GM11168 (cell line): ENCODE data around the gene HAVCR1.
"Not testable (repeated sequence)": the region's sequence is repeated elsewhere in the genome, so short reads cannot be mapped to it uniquely, and the experiment has no call there.

Experiments
- in situ Hi-C: fragments of 300-500 bp; cut with MboI; formaldehyde crosslinking; loops from one replicate; pipeline ENCODE4 v1.12.0; 2022; ENCODE audit warnings: low sequenced_read_pairs; ENCODE audit not compliant: unreplicated experiment

The HAVCR1 gene

GRCh38 chr5:157059093-157059539 lies at the start of gene HAVCR1:
TSS of gene HAVCR1 (minus strand) at chr5:157059116. CDS start at chr5:157057943, 1,173 bp downstream.
- in situ Hi-C loops, result no loop called here

DNA sequence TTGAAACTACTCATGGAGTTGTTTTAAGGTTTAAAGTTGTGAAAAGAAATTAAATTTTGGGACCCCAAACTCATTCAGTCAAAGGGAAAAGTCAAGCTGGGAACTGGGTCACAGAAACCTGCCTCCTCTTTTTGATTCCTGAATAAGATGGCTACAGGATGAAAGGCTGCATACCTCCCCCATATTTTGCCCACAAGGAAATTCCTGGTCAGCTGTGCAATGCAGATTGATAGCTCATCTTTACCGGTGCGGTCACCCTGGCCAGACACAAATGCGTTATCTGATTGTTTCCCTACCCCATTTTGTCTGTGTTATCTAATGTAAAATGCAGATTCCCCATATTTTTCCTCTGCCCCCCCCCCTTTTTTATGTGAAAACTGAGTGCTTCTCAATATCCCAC lies 48.6 kb upstream of the HAVCR1 start:
- in situ Hi-C loops, result no loop called here

GRCh38 chr5:157106630-157107461 lies 47.9 kb upstream of the HAVCR1 start:
- in situ Hi-C loops, result no loop called here

GRCh38 chr5:157100140-157100679 lies 41.3 kb upstream of the HAVCR1 start:
- in situ Hi-C loops, result no loop called here

- in situ Hi-C loops, result no loop called here
These were observed 29.6 kb upstream of the HAVCR1 start for GRCh38 chr5:157088342-157088990.

GRCh38 chr5:157086751-157087359 lies 27.9 kb upstream of the HAVCR1 start:
- in situ Hi-C loops, result no loop called here

- in situ Hi-C loops, result no loop called here
These were observed 27.0 kb upstream of the HAVCR1 start for GRCh38 chr5:157085930-157086329.

GRCh38 chr5:157080286-157080685 lies 21.4 kb upstream of the HAVCR1 start:
- in situ Hi-C loops, result no loop called here

GRCh38 chr5:157076558-157076957 lies 17.6 kb upstream of the HAVCR1 start:
- in situ Hi-C loops, result no loop called here

DNA sequence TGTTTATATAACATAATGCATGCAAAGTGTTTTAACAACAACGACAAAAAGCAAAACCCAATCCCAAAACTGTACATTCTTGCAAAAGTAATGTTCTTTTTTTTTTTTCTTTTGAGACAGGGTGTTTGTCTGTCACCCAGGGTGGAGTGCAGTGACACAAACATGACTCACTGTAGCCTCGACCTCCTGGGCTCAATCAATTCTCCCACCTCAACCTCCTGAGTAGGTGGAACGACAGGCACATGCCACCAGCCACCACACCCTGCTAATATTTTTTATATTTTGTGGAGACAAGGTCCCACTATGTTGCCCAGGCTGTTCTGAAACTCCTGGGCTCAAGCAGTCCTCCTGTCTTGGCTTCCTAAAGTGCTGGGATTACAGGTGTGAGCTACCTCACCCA lies 13.6 kb upstream of the HAVCR1 start:
- in situ Hi-C loops, result no loop called here

DNA sequence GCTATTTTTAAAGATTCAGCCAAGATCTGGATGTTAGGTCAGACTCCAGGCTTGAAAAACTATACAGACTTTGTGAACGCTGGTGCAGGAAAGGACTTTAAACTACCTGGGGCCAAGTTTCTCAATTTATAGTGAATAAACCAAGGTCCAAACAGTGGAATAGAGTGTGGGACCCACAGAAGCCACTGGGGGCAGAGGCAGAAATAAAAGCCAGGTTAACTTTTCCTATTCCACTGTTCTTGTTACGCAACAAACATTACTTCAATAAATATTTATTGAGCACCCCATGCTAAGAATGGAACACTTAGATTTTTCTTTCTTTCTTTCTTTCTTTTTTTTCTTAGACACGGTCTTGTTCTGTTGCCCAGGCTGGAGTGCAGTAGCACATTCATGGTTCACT lies 11.0 kb upstream of the HAVCR1 start:
- in situ Hi-C loops, result no loop called here

DNA sequence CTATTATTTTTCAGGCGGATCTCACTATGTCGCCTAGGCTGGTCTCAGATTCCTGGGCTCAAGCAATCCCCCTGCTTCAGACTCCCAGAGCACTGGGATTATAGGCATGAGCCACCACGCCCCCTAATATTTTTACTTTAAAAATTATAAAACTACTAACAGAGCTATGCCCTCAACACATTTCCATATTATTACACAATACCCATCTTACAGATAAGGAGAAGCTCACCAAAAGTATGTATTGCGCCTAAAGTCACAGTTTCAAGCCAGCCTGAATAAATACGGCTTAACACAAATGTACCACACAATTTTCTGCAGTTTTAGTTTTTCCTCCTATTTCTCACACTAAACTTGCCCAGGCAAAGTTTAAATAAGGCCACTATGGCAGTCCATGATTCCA lies 9.9 kb upstream of the HAVCR1 start:
- in situ Hi-C loops, result no loop called here

- in situ Hi-C loops, result no loop called here
These were observed 9.4 kb upstream of the HAVCR1 start for GRCh38 chr5:157068339-157068738.

- in situ Hi-C loops, result no loop called here
These were observed 8.1 kb upstream of the HAVCR1 start for GRCh38 chr5:157067005-157067404.

GRCh38 chr5:157066080-157066479 lies 7.2 kb upstream of the HAVCR1 start:
- in situ Hi-C loops, result no loop called here

DNA sequence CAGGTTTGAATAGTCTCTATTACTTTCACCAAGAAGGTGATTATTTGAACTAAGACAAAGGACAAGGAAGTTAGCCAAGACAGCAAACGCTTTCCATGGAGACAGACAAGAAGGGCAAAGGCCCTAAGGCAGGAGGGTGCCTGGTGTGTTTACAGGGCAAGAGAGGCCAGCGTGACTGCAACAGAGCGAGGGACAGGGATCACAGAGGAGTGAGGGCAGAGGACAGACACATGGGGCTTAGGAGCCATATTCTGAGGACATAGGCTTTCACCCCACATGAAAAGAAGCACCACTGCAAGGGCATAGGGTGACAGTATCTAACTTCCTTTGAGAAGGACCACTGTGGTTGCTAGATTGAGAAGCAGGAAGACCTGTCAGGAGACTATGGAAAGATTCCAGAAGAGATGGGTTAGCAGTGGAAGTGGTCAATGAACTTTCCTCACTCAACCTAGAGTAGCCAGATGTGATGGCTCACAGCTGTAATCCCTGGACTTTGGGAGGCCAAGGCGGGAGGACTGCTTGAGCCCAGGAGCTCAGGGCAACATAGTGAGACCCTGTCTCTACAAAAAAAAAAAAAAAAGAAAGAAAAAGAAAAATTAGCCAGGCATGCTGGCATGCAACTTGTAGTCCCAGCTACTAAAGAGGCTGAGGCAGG lies 5.0 kb upstream of the HAVCR1 start:
- in situ Hi-C loops, result no loop called here

- in situ Hi-C loops, result no loop called here
These were observed 975 bp upstream of the HAVCR1 start for GRCh38 chr5:157059891-157060290.

DNA sequence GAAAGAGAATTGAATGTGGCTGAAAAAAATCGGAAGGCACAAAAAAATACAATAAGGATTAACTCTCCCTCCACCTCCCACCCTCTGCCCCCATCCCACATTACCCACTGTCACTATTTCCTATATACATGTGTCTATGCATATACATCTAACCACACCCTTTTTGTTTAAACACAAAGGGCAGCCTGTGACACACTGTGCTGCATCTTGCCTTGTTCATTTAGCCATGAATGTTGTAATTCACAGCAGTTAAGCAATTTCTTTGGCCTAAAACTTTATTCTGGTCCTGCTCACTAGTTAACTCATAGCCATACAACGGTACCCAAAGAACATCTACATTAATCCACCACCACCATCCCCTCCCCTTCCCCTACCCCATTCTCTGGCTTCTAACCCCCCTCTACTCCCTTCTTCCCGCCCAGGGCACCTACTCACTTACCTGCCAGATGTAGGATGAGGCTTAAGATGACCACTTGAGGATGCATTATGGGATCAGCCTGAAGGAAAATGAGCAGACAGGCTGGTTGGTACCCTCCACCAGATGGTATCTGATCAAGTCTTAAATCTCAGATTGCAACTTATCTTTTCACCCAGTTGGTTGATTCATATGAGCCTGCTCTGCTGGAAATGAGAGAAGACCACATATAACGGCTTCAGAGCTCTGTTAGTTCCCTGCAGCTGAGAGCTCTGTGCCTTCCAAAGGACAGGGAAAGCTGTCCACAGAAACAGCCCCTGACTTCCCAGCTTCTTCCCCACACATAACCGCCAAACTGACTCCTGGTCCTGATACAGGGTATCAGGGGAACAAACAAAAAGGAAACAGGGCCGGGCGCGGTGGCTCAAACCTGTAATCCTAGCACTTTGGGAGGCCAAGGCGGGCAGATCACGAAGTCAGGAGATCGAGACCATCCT lies 1.2 kb downstream of the HAVCR1 start:
- in situ Hi-C loops, result no loop called here

DNA sequence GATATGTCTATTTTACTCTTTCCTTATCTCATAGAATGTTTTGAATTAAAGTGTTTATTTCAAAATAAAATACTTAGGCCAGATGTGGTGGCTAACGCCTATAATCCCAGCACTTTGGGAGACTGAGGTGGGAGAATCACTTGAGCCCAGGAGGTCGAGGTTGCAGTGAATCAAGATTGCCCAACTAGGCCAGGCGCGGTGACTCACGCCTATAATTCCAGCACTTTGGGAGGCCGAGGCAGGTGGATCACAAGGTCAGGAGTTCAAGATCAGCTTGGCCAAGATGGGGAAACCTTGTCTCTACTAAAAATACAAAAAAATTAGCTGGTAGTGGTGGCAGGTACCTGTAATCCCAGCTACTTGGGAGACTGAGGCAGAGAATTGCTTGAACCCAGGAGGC lies 2.1 kb downstream of the HAVCR1 start:
- in situ Hi-C loops, result not testable (repeated sequence)
